NCI-H1436 treated with DMSO at 0.1 percent for 48 hours (cell line): Measurements from ENCODE around the gene RNF31.
"Not testable (repeated sequence)": the region's sequence is repeated elsewhere in the genome, so short reads cannot be mapped to it uniquely, and the experiment has no call there.

Experiments
- DNase-seq: peaks from one replicate; lab custom pipeline; 2025; lab: John Stamatoyannopoulos, UW

RNF31 gene

GRCh38 chr14:24146978-24147760, at the start of gene RNF31:
Gene RNF31 (plus strand): TSS chr14:24147498. CDS start chr14:24147699, 201 bp downstream.
- DNase-seq: peak; percentile 93

- DNase-seq: no peak
Observed at GRCh38 chr14:24098229-24098926, 48.9 kb upstream of the RNF31 start.

- DNase-seq: no peak
Observed at GRCh38 chr14:24098927-24099813, 48.1 kb upstream of the RNF31 start.

GRCh38 chr14:24100197-24100981, 46.9 kb upstream of the RNF31 start:
- DNase-seq: no peak

- no peak for DNase-seq
Observed at GRCh38 chr14:24100982-24101494, 46.3 kb upstream of the RNF31 start.

GRCh38 chr14:24102357-24103048, 44.8 kb upstream of the RNF31 start:
- no peak for DNase-seq

- no peak for DNase-seq
Observed at GRCh38 chr14:24103451-24103850, 43.8 kb upstream of the RNF31 start.

- not testable (repeated sequence) for DNase-seq
Observed at GRCh38 chr14:24105609-24106239, 41.6 kb upstream of the RNF31 start.

- DNase-seq: no peak
Observed at GRCh38 chr14:24106672-24107271, 40.5 kb upstream of the RNF31 start.

- DNase-seq: no peak
Observed at GRCh38 chr14:24108336-24108874, 38.9 kb upstream of the RNF31 start.

GRCh38 chr14:24110060-24110459, 37.2 kb upstream of the RNF31 start:
- DNase-seq: no peak

- DNase-seq: no peak
Observed at GRCh38 chr14:24110523-24110922, 36.8 kb upstream of the RNF31 start.

GRCh38 chr14:24113379-24113800, 33.9 kb upstream of the RNF31 start:
- no peak for DNase-seq

- no peak for DNase-seq
Observed at GRCh38 chr14:24113801-24114531, 33.3 kb upstream of the RNF31 start.

GRCh38 chr14:24114532-24115421, 32.5 kb upstream of the RNF31 start, which contains the start of the genes DCAF11 and NRL:
Gene DCAF11 (plus strand): TSS chr14:24114777. CDS start chr14:24115595, 818 bp downstream.
Gene NRL (minus strand): TSS chr14:24114949. CDS start chr14:24082848, 32,101 bp downstream.
- peak; percentile 98 for DNase-seq

- no peak for DNase-seq
Observed at GRCh38 chr14:24115422-24116127, 31.7 kb upstream of the RNF31 start.
